ENCODE data around the gene DAGLB. TPM values are rescaled to one million over a fixed set of nuclear protein-coding genes. Genes with fewer than 3 reads are reported as not detected.
"Not testable (repeated sequence)": the region's sequence is repeated elsewhere in the genome, so short reads cannot be mapped to it uniquely, and the experiment has no call there.

Gene DAGLB
- polyA plus RNA-seq, 3 donors = 15.2 to 47.0 (median 16.4) TPM

GRCh38 chr7:6382817-6383216 lies 64.9 kb downstream of the DAGLB start:
- Histone ChIP-seq H3K27me3 (ENCODE audit: control insufficient read depth in 2 of 2, insufficient read depth in 2 of 2, low read length in 2 of 2) (no peaks in the 10 kb centered on the region), H3K79me2 (ENCODE audit: insufficient read depth, low read length) (peaks cover 100% of the 10 kb centered on the region), H3K27ac (ENCODE audit: low read depth in 1 of 2, low read length in 2 of 2) (peak overlapping the region; percentile 97 to 98), H3K4me2 (replicated peaks; ENCODE audit: extremely low read depth, low read length, poor library complexity, severe bottlenecking) (peak overlapping the region; percentile 60), H3K4me1 (ENCODE audit: control insufficient read depth in 1 of 2, insufficient read depth in 2 of 2, low read length in 2 of 2) (peaks cover 83 to 92% of the 10 kb centered on the region in 2 donors), H3K4me3 (replicated peaks in 1 of 3; ENCODE audit: low read depth in 2 of 3, low read length in 3 of 3) (peak overlapping the region in 2 of 3 experiments; percentile 7 to 60), H4K20me1 (ENCODE audit: insufficient read depth, low read length) (peaks cover 100% of the 10 kb centered on the region), H3K9me3 (replicated peaks in 1 of 2; ENCODE audit: control insufficient read depth in 1 of 2, insufficient read depth in 1 of 2, low read length in 2 of 2) (no peaks in the 10 kb centered on the region), H3K36me3 (replicated peaks in 1 of 2; ENCODE audit: control insufficient read depth in 1 of 2, insufficient read depth in 2 of 2, low read length in 2 of 2) (peaks cover 10 to 14% of the 10 kb centered on the region in 2 donors), H3K9ac (ENCODE audit: insufficient read depth, low read length, poor library complexity, severe bottlenecking) (peak overlapping the region; percentile 66), H2AFZ (ENCODE audit: insufficient read depth, low read depth, low read length, poor library complexity, severe bottlenecking) (no peak overlapping the region)
- WGBS (ENCODE audit: insufficient coverage) = no CpG with 5 or more reads among the region's 5 CpGs
- no peak for TF ChIP-seq CTCF (IDR thresholded peaks at IDR 0.05)
- Mint-ChIP-seq H3K4me1 (peaks cover 80% of the 10 kb centered on the region), H3K9me3 (no peaks in the 10 kb centered on the region), H3K36me3 (peaks cover 23 to 42% of the 10 kb centered on the region in 2 donors), H3K4me3 (peak overlapping the region; percentile 61 to 82), H3K27me3 (ENCODE audit: low read depth in 3 of 3) (peaks cover 0 to 2% (median 0%) of the 10 kb centered on the region in 3 donors), H3K27ac (peak overlapping the region; percentile 97 to 100 (median 99))
- DNase-seq = peak; percentile 72 to 94 (median 83)
- intact Hi-C loops (cut with micrococcal nuclease) = no loop called here

DNA sequence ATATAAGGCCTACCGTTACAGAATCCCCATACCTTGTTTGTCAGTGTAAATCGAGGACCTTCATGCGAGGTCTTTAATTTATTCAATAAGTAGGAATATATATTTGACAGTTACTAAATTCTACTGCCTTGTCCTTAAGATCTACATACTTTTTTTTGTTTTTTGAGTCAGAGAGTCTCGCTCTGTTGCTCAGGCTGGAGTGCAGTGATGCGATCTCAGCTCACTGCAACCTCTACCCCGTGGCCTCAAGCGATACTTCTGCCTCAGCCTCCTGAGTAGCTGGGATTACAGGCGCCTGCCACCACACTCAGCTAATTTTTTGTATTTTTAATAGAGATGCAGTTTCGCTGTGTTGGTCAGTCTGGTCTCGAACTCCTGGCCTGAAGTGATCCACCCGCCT lies 65.9 kb downstream of the DAGLB start:
- peak overlapping the region; percentile 66 for H3K9ac ChIP-seq (ENCODE audit: insufficient read depth, low read length, poor library complexity, severe bottlenecking)
- peaks cover 100% of the 10 kb centered on the region for H3K79me2 ChIP-seq (ENCODE audit: insufficient read depth, low read length)
- WGBS (ENCODE audit: insufficient coverage) = no CpG with 5 or more reads among the region's 11 CpGs
- H2AFZ ChIP-seq (ENCODE audit: insufficient read depth, low read depth, low read length, poor library complexity, severe bottlenecking); DNase-seq; H3K9me3 ChIP-seq (replicated peaks in 1 of 2; ENCODE audit: control insufficient read depth in 1 of 2, insufficient read depth in 1 of 2, low read length in 2 of 2); H3K9me3 Mint-ChIP-seq; intact Hi-C loops (cut with micrococcal nuclease); H3K27me3 ChIP-seq (ENCODE audit: control insufficient read depth in 2 of 2, insufficient read depth in 2 of 2, low read length in 2 of 2); H3K27me3 Mint-ChIP-seq (ENCODE audit: low read depth in 3 of 3); H3K36me3 ChIP-seq (replicated peaks in 1 of 2; ENCODE audit: control insufficient read depth in 1 of 2, insufficient read depth in 2 of 2, low read length in 2 of 2): not testable (repeated sequence)
- H3K4me3 ChIP-seq (replicated peaks in 1 of 3; ENCODE audit: low read depth in 2 of 3, low read length in 3 of 3) = peak overlapping the region in 1 of 3 experiments; percentile 60
- Mint-ChIP-seq H3K4me3 (peak overlapping the region; percentile 48 to 82), H3K4me1 (peaks cover 86% of the 10 kb centered on the region), H3K27ac (peak overlapping the region; percentile 97 to 100 (median 99)), H3K36me3 (peaks cover 19 to 36% of the 10 kb centered on the region in 2 donors)
- peaks cover 92 to 98% of the 10 kb centered on the region in 2 donors for H3K4me1 ChIP-seq (ENCODE audit: control insufficient read depth in 1 of 2, insufficient read depth in 2 of 2, low read length in 2 of 2)
- peak overlapping the region; percentile 60 for H3K4me2 ChIP-seq (replicated peaks; ENCODE audit: extremely low read depth, low read length, poor library complexity, severe bottlenecking)
- peak overlapping the region; percentile 97 to 98 for H3K27ac ChIP-seq (ENCODE audit: low read depth in 1 of 2, low read length in 2 of 2)
- H4K20me1 ChIP-seq (ENCODE audit: insufficient read depth, low read length) = peaks cover 100% of the 10 kb centered on the region

All from CD14-positive monocyte (primary cell).